ENCODE results near the gene ADPRHL1. TPM values are rescaled to one million over a fixed set of nuclear protein-coding genes. Genes with fewer than 3 reads are reported as not detected.

The ADPRHL1 gene
- total RNA-seq, 2 experiments from 2014 or later, result 0.42 to 0.47 TPM

DNA sequence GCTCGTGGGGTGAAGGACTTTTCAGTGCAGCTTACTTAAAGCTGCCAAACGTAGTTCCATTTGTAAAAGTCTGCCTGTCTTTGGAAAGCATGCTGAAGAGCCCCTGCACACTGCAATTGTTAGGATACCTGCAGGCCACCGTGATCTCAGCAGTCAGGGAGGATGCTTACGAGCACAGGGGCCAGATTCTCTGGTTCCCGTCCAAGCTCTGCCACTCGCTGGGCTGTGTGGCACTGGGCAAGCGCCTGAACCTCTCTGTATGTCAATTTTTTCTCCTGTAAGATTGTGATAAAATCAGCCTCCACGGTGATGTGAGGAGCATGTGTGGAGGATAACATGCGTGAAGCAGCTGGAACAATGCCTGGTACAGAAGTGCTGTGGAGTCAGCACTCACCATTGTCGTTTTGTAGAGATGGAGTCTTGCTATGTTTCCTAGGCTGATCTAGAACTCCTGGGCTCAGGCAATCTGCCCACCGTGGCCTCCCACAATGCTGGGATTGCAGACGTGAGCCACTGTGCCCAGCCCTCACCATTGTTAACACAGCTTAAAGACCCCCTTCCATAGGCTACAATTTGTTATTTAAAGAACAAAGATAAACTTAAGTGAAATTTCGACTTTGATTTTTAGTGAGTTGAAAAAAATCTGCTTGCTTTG is 3.5 kb downstream of the ADPRHL1 start:
- Histone ChIP-seq H3K27me3 (ENCODE audit: control insufficient read depth in 1 of 2, insufficient read depth in 2 of 2, low read length in 2 of 2) (no peaks in the 10 kb centered on the region), H3K36me3 (ENCODE audit: insufficient read depth, low read length) (no peaks in the 10 kb centered on the region), H3K9me3 (ENCODE audit: control insufficient read depth in 1 of 2, insufficient read depth in 1 of 2, low read length in 2 of 2) (no peaks in the 10 kb centered on the region), H3K4me3 (ENCODE audit: low read length) (no peak overlapping the region), H3K27ac (ENCODE audit: low read depth in 1 of 2, low read length in 2 of 2) (no peak overlapping the region), H3K4me1 (ENCODE audit: insufficient read depth, low read length) (no peaks in the 10 kb centered on the region)
- Mint-ChIP-seq H3K9me3 (no peaks in the 10 kb centered on the region), H3K4me3 (no peak overlapping the region), H3K27ac (no peak overlapping the region), H3K4me1 (ENCODE audit: low read depth) (no peaks in the 10 kb centered on the region), H3K36me3 (ENCODE audit: low read depth) (peaks cover 9% of the 10 kb centered on the region), H3K27me3 (no peaks in the 10 kb centered on the region)
- intact Hi-C loops (cut with DNase I, micrococcal nuclease), result no loop called here
- TF ChIP-seq, protein P1, sequence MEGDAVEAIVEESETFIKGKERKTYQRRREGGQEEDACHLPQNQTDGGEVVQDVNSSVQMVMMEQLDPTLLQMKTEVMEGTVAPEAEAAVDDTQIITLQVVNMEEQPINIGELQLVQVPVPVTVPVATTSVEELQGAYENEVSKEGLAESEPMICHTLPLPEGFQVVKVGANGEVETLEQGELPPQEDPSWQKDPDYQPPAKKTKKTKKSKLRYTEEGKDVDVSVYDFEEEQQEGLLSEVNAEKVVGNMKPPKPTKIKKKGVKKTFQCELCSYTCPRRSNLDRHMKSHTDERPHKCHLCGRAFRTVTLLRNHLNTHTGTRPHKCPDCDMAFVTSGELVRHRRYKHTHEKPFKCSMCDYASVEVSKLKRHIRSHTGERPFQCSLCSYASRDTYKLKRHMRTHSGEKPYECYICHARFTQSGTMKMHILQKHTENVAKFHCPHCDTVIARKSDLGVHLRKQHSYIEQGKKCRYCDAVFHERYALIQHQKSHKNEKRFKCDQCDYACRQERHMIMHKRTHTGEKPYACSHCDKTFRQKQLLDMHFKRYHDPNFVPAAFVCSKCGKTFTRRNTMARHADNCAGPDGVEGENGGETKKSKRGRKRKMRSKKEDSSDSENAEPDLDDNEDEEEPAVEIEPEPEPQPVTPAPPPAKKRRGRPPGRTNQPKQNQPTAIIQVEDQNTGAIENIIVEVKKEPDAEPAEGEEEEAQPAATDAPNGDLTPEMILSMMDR (IDR thresholded peaks at IDR 0.05), result no peak
- ChIA-PET POLR2A (no interaction called here), CTCF (no interaction called here)
- DNase-seq (no peak), ATAC-seq (ENCODE audit: poor library complexity) (no peak)

DNA sequence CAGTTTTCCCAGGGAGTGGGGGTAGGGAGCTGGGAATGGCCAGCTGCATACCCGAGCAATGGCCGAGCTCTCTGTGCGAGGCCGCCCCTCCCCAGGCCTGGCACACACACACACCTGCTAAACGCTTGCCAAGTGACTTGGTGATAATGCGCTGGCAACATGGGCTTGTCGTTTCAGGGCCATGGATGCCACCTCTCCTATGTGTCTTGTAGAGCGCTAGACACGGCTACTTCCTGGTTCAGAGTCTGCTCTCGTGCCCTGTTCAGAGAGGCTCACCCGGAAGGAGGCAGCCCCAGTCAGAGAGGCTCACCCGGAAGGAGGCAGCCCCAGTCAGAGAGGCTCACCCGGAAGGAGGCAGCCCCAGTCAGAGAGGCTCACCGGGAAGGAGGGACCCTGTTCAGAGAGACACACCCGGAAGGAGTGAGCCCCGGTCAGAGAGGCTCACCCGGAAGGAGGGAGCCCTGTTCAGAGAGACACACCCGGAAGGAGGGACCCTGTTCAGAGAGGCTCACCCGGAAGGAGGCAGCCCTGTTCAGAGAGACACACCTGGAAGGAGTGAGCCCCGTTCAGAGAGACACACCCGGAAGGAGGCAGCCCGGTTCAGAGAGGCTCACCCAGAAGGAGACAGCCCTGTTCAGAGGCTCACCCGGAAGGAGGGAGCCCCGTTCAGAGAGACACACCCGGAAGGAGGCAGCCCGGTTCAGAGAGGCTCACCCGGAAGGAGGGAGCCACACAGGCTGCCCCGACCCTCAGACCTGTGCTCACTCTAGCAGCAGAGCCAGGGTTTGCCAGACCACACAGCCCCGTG is 4.2 kb downstream of the ADPRHL1 start:
- no peaks in the 10 kb centered on the region for H3K9me3 Mint-ChIP-seq
- CTCF ChIA-PET, result no interaction called here
- Histone ChIP-seq H3K27ac (ENCODE audit: low read depth in 1 of 2, low read length in 2 of 2) (no peak overlapping the region), H3K9me3 (ENCODE audit: control insufficient read depth in 1 of 2, insufficient read depth in 1 of 2, low read length in 2 of 2) (no peaks in the 10 kb centered on the region), H3K4me1 (ENCODE audit: insufficient read depth, low read length) (no peaks in the 10 kb centered on the region), H3K36me3 (ENCODE audit: insufficient read depth, low read length) (no peaks in the 10 kb centered on the region), H3K27me3 (ENCODE audit: control insufficient read depth in 1 of 2, insufficient read depth in 2 of 2, low read length in 2 of 2) (no peaks in the 10 kb centered on the region), H3K4me3 (ENCODE audit: low read length) (no peak overlapping the region)
- H3K27me3 Mint-ChIP-seq, result no peaks in the 10 kb centered on the region
- POLR2A ChIA-PET, result no interaction called here
- intact Hi-C loops (cut with DNase I, micrococcal nuclease), result no loop called here
- TF ChIP-seq, protein P1 (IDR thresholded peaks at IDR 0.05), result no peak
- no peak overlapping the region for H3K4me3 Mint-ChIP-seq
- peaks cover 9% of the 10 kb centered on the region for H3K36me3 Mint-ChIP-seq (ENCODE audit: low read depth)
- H3K4me1 Mint-ChIP-seq (ENCODE audit: low read depth), result no peaks in the 10 kb centered on the region
- H3K27ac Mint-ChIP-seq, result no peak overlapping the region
- peak in 11 of 14 experiments; percentile 9 to 69 (median 54) for DNase-seq
- peak; percentile 70 for ATAC-seq (ENCODE audit: poor library complexity)

DNA sequence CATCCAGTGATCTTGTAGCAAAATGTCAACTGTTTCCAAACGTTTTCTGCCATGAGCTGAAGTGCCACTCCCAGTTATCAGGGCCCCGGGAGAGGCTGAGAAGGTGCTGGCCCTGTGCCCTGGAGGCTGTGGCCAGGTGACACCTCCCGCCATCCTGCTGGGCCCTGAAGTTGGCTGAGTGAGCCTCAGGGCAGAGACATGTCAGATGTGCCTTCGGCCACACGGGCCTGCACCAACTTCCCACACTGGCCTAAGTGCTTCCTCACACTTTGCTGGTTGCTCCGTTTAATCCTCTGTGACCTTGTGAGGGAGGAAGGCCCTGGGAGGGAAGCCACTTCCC is 4.8 kb downstream of the ADPRHL1 start:
- H3K9me3 Mint-ChIP-seq, result no peaks in the 10 kb centered on the region
- intact Hi-C loops (cut with DNase I, micrococcal nuclease), result no loop called here
- H3K27me3 Mint-ChIP-seq, result no peaks in the 10 kb centered on the region
- Histone ChIP-seq H3K4me3 (ENCODE audit: low read length) (no peak overlapping the region), H3K4me1 (ENCODE audit: insufficient read depth, low read length) (no peaks in the 10 kb centered on the region), H3K27me3 (ENCODE audit: control insufficient read depth in 1 of 2, insufficient read depth in 2 of 2, low read length in 2 of 2) (no peaks in the 10 kb centered on the region), H3K9me3 (ENCODE audit: control insufficient read depth in 1 of 2, insufficient read depth in 1 of 2, low read length in 2 of 2) (no peaks in the 10 kb centered on the region), H3K27ac (ENCODE audit: low read depth in 1 of 2, low read length in 2 of 2) (no peak overlapping the region), H3K36me3 (ENCODE audit: insufficient read depth, low read length) (no peaks in the 10 kb centered on the region)
- H3K27ac Mint-ChIP-seq, result no peak overlapping the region
- CTCF ChIA-PET, result no interaction called here
- H3K36me3 Mint-ChIP-seq (ENCODE audit: low read depth), result peaks cover 4% of the 10 kb centered on the region
- H3K4me1 Mint-ChIP-seq (ENCODE audit: low read depth), result no peaks in the 10 kb centered on the region
- ATAC-seq (ENCODE audit: poor library complexity) (no peak), DNase-seq (no peak)
- POLR2A ChIA-PET, result no interaction called here
- TF ChIP-seq, protein P1 (IDR thresholded peaks at IDR 0.05), result no peak
- no peak overlapping the region for H3K4me3 Mint-ChIP-seq

Measured in CD4-positive, alpha-beta T cell (primary cell).